ENCODE measurements around the gene CA10.

DNA sequence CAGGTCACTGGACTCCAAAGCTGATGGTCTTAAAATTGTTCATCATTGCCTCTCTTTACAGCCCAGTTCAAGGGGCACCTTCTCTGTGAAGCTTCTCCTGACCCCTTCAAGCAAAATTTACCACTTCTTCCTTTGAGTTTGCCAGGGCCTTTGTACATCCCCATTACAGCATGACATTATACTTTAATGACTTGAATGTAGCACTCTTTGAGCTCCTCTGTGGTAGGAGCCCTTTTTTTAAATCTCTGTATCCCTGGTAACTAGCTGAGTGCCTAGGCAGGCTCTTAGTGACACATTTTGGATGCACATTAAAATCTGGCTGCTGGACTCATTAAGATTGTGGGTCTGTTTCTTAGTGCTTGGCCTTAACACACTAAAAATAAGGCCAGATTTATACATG, 412.1 kb downstream of the CA10 start:
- TF ChIP-seq, protein P1, sequence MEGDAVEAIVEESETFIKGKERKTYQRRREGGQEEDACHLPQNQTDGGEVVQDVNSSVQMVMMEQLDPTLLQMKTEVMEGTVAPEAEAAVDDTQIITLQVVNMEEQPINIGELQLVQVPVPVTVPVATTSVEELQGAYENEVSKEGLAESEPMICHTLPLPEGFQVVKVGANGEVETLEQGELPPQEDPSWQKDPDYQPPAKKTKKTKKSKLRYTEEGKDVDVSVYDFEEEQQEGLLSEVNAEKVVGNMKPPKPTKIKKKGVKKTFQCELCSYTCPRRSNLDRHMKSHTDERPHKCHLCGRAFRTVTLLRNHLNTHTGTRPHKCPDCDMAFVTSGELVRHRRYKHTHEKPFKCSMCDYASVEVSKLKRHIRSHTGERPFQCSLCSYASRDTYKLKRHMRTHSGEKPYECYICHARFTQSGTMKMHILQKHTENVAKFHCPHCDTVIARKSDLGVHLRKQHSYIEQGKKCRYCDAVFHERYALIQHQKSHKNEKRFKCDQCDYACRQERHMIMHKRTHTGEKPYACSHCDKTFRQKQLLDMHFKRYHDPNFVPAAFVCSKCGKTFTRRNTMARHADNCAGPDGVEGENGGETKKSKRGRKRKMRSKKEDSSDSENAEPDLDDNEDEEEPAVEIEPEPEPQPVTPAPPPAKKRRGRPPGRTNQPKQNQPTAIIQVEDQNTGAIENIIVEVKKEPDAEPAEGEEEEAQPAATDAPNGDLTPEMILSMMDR (IDR thresholded peaks at IDR 0.05), result no peak
- TF ChIP-seq POLR2A (IDR thresholded peaks at IDR 0.05), result no peak

Data from sigmoid colon (tissue), 3 donors.